Parathyroid adenoma (tissue), 2 donors: Measurements from ENCODE around the gene PLXNC1.

Source experiments
- H2AFZ ChIP-seq: fragments of 300-600 bp; sonication (generic); one replicate; pipeline ENCODE4 v1.7.0; 2017; ENCODE audit warnings: antibody characterized with exemption, mild to moderate bottlenecking
- H3K27ac ChIP-seq: fragments of 300-600 bp; sonication (generic); one replicate; pipeline ENCODE4 v1.7.0; 2017
- H3K27me3 ChIP-seq: fragments of 300-600 bp; sonication (generic); one replicate; pipeline ENCODE4 v1.7.0; 2017; ENCODE audit warnings: low read length; ENCODE audit not compliant: control insufficient read depth, insufficient read depth
- H3K36me3 ChIP-seq: fragments of 300-600 bp; sonication (generic); one replicate; pipeline ENCODE4 v1.7.0; 2017; ENCODE audit warnings: low read length; ENCODE audit not compliant: control insufficient read depth, insufficient read depth
- H3K4me1 ChIP-seq: fragments of 300-600 bp; sonication (generic); one replicate; pipeline ENCODE4 v1.7.0; 2017; ENCODE audit warnings: control low read depth
- H3K4me2 ChIP-seq: fragments of 300-600 bp; sonication (generic); one replicate; pipeline ENCODE4 v1.7.0; 2017; ENCODE audit warnings: low read length
- H3K4me3 ChIP-seq: fragments of 300-600 bp; sonication (generic); one replicate; pipeline ENCODE4 v1.7.0; 2017; ENCODE audit warnings: low read depth, low read length
- H3K79me2 ChIP-seq: fragments of 300-600 bp; sonication (generic); one replicate; pipeline ENCODE4 v1.7.0; 2017; ENCODE audit warnings: control low read depth
- H3K9ac ChIP-seq: fragments of 300-600 bp; sonication (generic); one replicate; pipeline ENCODE4 v1.7.0; 2017; ENCODE audit warnings: mild to moderate bottlenecking
- H3K9me3 ChIP-seq: fragments of 300-600 bp; sonication (generic); one replicate; pipeline ENCODE4 v1.7.0; 2017; ENCODE audit warnings: low read length; ENCODE audit not compliant: control insufficient read depth
- TF ChIP-seq, protein P1 (sequence below): fragments of 300-600 bp; sonication (generic); IDR thresholded peaks from one replicate; pipeline ENCODE4 v1.7.0; 2017; ENCODE audit warnings: antibody characterized with exemption, mild to moderate bottlenecking
- donor health status: primary hyperparathyroidism.

PLXNC1 gene

DNA sequence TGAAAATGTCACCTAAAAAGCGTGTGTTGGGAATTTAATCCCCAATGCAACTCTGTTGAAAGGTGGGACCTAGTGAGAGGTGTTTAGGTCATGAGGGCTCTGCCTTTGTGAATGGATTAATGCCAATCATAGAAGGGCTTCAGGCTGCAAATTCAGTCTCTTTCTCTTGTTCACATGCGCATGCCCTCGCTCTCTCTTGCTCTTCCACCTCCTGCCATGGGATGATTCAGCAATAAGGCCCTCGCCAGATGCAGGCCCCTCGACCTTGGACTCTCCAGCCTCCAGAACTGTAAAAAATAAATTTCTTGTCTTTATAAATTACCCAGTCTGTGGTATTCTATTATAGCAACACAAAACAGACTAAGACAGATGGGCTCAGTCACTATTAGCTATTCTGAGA, 55.4 kb downstream of the PLXNC1 start:
- no peaks in the 10 kb centered on the region for H3K79me2 ChIP-seq
- H3K9me3 ChIP-seq, result no peaks in the 10 kb centered on the region
- H3K27me3 ChIP-seq, result no peaks in the 10 kb centered on the region
- H3K9ac ChIP-seq, result no peak overlapping the region
- no peaks in the 10 kb centered on the region for H3K36me3 ChIP-seq
- TF ChIP-seq, protein P1, sequence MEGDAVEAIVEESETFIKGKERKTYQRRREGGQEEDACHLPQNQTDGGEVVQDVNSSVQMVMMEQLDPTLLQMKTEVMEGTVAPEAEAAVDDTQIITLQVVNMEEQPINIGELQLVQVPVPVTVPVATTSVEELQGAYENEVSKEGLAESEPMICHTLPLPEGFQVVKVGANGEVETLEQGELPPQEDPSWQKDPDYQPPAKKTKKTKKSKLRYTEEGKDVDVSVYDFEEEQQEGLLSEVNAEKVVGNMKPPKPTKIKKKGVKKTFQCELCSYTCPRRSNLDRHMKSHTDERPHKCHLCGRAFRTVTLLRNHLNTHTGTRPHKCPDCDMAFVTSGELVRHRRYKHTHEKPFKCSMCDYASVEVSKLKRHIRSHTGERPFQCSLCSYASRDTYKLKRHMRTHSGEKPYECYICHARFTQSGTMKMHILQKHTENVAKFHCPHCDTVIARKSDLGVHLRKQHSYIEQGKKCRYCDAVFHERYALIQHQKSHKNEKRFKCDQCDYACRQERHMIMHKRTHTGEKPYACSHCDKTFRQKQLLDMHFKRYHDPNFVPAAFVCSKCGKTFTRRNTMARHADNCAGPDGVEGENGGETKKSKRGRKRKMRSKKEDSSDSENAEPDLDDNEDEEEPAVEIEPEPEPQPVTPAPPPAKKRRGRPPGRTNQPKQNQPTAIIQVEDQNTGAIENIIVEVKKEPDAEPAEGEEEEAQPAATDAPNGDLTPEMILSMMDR, result no peak
- no peak overlapping the region for H2AFZ ChIP-seq
- no peaks in the 10 kb centered on the region for H3K4me1 ChIP-seq
- no peak overlapping the region for H3K4me3 ChIP-seq
- no peak overlapping the region for H3K4me2 ChIP-seq
- no peak overlapping the region for H3K27ac ChIP-seq

DNA sequence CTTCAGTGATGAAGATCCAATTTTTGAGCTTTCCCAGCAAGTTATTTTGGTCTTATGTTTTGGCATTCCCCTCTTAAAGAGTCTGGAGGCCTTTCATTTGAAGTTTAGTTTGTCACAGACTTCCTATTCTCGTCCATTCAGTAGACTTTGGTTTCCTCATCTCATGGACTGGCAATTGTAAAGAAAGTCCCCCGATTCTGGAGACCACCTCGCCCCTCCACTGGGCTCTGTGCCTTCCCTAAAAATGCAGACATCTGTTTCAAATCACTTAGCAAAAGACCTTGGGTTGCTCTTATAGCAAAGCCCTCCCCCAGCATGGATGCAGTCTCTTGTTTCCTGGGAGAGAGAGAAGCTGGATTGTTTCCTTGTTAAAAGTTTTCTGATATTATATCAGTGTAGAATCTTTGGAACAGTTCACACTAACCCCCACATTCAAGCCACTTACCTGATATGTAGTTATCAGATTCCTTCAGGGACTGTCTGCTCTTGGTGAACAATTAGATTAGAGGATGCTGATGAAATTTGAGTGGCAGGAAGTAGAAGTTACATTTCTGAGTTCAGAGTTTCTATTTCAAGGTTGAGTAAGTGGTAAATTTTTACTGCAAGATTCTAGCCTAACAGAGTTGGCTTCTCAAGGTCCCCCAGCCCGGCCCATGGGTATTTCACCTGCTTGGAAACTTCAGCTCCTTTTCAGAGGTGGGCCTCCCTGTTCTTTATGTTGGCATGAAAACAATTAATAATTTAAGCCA, 56.3 kb downstream of the PLXNC1 start:
- H3K27ac ChIP-seq, result no peak overlapping the region
- no peak overlapping the region for H3K9ac ChIP-seq
- no peaks in the 10 kb centered on the region for H3K9me3 ChIP-seq
- H3K27me3 ChIP-seq, result no peaks in the 10 kb centered on the region
- H2AFZ ChIP-seq, result no peak overlapping the region
- H3K79me2 ChIP-seq, result no peaks in the 10 kb centered on the region
- no peak overlapping the region for H3K4me2 ChIP-seq
- H3K4me3 ChIP-seq, result no peak overlapping the region
- no peaks in the 10 kb centered on the region for H3K36me3 ChIP-seq
- TF ChIP-seq, protein P1, result no peak
- H3K4me1 ChIP-seq, result no peaks in the 10 kb centered on the region

DNA sequence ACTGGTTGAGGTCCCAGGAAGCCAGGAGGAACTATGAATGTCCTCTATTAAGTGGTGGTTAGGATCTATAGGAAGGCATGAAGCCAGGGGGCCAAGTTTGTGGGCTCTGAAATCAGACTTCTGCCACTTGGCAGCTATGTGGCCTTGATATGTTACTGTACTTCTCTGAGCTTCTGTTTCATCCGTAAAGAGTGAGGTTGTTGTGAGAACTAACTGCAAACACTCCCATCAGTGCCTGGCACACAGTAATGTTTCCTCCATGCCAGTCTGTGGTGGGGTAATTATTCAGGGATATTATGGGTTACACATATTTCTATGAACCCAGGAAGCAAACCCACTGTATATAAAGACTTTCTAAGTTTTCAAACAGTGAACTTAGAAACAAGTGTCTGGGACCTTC, 57.4 kb downstream of the PLXNC1 start:
- TF ChIP-seq, protein P1, result no peak
- no peaks in the 10 kb centered on the region for H3K27me3 ChIP-seq
- H3K4me3 ChIP-seq, result no peak overlapping the region
- no peaks in the 10 kb centered on the region for H3K4me1 ChIP-seq
- H3K79me2 ChIP-seq, result no peaks in the 10 kb centered on the region
- H3K4me2 ChIP-seq, result no peak overlapping the region
- H3K9ac ChIP-seq, result no peak overlapping the region
- no peaks in the 10 kb centered on the region for H3K36me3 ChIP-seq
- H3K27ac ChIP-seq, result no peak overlapping the region
- no peak overlapping the region for H2AFZ ChIP-seq
- no peaks in the 10 kb centered on the region for H3K9me3 ChIP-seq

DNA sequence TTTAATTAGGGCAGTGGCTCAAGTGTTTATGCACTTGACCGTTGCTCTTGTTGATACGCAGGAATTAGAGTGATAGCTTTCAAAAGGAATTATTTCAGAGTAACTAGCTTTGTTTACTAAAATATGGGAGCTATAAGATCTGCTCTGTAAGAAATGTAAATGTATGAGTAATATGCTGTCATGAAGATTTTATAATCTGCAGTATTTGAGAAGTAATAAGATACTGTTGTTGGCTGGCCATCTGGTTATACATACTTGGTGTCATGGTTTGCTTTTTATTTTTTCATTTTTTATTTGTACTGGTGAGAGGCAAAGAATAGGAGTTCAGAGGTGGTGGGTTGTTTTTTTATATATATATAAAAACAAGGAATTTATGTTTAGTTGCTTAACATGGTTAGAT, 58.5 kb downstream of the PLXNC1 start:
- H2AFZ ChIP-seq, result no peak overlapping the region
- H3K9ac ChIP-seq, result no peak overlapping the region
- H3K4me1 ChIP-seq, result no peaks in the 10 kb centered on the region
- no peak overlapping the region for H3K27ac ChIP-seq
- no peak overlapping the region for H3K4me2 ChIP-seq
- H3K27me3 ChIP-seq, result no peaks in the 10 kb centered on the region
- no peaks in the 10 kb centered on the region for H3K79me2 ChIP-seq
- no peak overlapping the region for H3K4me3 ChIP-seq
- H3K36me3 ChIP-seq, result no peaks in the 10 kb centered on the region
- TF ChIP-seq, protein P1, result no peak
- H3K9me3 ChIP-seq, result no peaks in the 10 kb centered on the region

DNA sequence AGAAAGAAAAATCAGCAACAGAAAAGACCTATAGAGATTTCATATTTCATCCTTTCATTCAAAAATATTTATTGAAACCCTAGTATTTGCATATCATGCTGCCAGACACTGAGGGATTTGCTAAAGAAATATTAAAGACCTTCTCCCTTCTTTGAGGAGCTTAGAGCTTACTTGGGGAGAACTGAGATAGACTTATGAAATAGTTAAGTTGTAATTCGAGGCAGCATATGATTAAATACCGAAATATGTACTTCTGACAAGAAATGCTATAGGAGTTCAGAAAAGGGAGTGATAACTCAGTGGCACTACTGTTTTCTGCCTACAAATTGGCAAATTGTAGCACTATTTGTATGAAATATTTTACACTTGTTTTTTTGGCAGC, 59.1 kb downstream of the PLXNC1 start:
- no peaks in the 10 kb centered on the region for H3K9me3 ChIP-seq
- TF ChIP-seq, protein P1, result no peak
- H3K9ac ChIP-seq, result no peak overlapping the region
- H3K27ac ChIP-seq, result no peak overlapping the region
- no peaks in the 10 kb centered on the region for H3K79me2 ChIP-seq
- no peaks in the 10 kb centered on the region for H3K4me1 ChIP-seq
- no peak overlapping the region for H3K4me2 ChIP-seq
- H3K4me3 ChIP-seq, result no peak overlapping the region
- no peak overlapping the region for H2AFZ ChIP-seq
- no peaks in the 10 kb centered on the region for H3K36me3 ChIP-seq
- H3K27me3 ChIP-seq, result no peaks in the 10 kb centered on the region
